Measurements from ENCODE around the gene PHOSPHO1. TPM values are rescaled to one million over a fixed set of nuclear protein-coding genes. Genes with fewer than 3 reads are reported as not detected.
"Not testable (repeated sequence)": the region's sequence is repeated elsewhere in the genome, so short reads cannot be mapped to it uniquely, and the experiment has no call there.

The PHOSPHO1 gene
- total and polyA plus RNA-seq, 3 experiments from 2014 or later: 0.91 TPM; not detected in 2

DNA sequence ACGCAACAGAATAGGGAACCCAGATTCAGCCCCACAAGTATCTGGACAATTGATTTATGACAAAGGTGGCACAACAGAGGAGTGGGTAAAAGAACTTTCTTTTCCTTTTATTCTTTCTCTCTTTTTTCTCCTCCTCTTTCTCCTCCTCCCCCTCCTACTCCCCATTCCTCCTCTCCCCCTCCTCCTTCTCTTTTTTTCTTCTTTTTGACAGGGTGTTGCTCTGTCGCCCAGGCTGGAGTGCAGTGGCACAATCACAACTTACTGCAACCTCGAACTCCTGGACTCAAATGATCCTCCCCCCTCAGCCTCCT, 36.3 kb downstream of the PHOSPHO1 start:
- no peak for DNase-seq
- Mint-ChIP-seq H3K27me3 (peaks cover 0 to 12% of the 10 kb centered on the region in 2 donors), H3K36me3 (peaks cover 0 to 15% (median 0%) of the 10 kb centered on the region in 3 donors), H3K4me3 (peak overlapping the region in 6 of 7 donors; percentile 12 to 97 (median 76)), H3K9me3 (peaks cover 0 to 4% (median 0%) of the 10 kb centered on the region in 5 donors), H3K4me1 (peaks cover 23 to 43% (median 40%) of the 10 kb centered on the region in 3 donors), H3K27ac (peak overlapping the region in 7 of 8 donors; percentile 11 to 99 (median 31))
- no peak overlapping the region for H3K27ac ChIP-seq (ENCODE audit: low read depth, low read length)
- H3K27me3 ChIP-seq (ENCODE audit: insufficient read depth, low read length, poor library complexity, severe bottlenecking): no peaks in the 10 kb centered on the region
- POLR2A ChIA-PET: interaction anchor here (1.1 to 3.1 kb wide), 2 partner anchors 17 to 24 kb away, joined by 3 to 35 read pairs; partner anchors contain the start of genes ABI3 and GNGT2
- H3K4me1 ChIP-seq (ENCODE audit: insufficient read depth, low read length): peaks cover 4% of the 10 kb centered on the region
- H3K36me3 ChIP-seq (ENCODE audit: insufficient read depth, low read length): no peaks in the 10 kb centered on the region
- H3K9me3 ChIP-seq (ENCODE audit: low read length): no peaks in the 10 kb centered on the region
- CTCF ChIA-PET: interaction anchor here (1.0 to 12.6 kb wide), 4 partner anchors 14 to 33 kb away, joined by 3 to 173 read pairs (median 88); partner anchors contain the start of genes ABI3, GNGT2 and PHOSPHO1
- no peak overlapping the region for H3K4me3 ChIP-seq (ENCODE audit: low read length)

- peak overlapping the region; percentile 94 for H3K4me3 ChIP-seq (ENCODE audit: low read length)
- H3K9me3 ChIP-seq (ENCODE audit: low read length): no peaks in the 10 kb centered on the region
- Mint-ChIP-seq H3K27ac (peak overlapping the region; percentile 88 to 99 (median 96)), H3K4me3 (peak overlapping the region; percentile 84 to 97 (median 91)), H3K9me3 (peaks cover 0 to 4% (median 0%) of the 10 kb centered on the region in 5 donors), H3K36me3 (peaks cover 0 to 15% (median 0%) of the 10 kb centered on the region in 3 donors), H3K27me3 (peaks cover 0 to 12% of the 10 kb centered on the region in 2 donors), H3K4me1 (peaks cover 23 to 43% (median 40%) of the 10 kb centered on the region in 3 donors)
- H3K4me1 ChIP-seq (ENCODE audit: insufficient read depth, low read length): peaks cover 4% of the 10 kb centered on the region
- POLR2A ChIA-PET: interaction anchor here (0.7 to 3.1 kb wide), 6 partner anchors 9 to 148 kb away, joined by 3 to 35 read pairs (median 6); partner anchors contain the start of genes ABI3 and GNGT2
- peak overlapping the region; percentile 78 for H3K27ac ChIP-seq (ENCODE audit: low read depth, low read length)
- no peaks in the 10 kb centered on the region for H3K27me3 ChIP-seq (ENCODE audit: insufficient read depth, low read length, poor library complexity, severe bottlenecking)
- DNase-seq: no peak
- no peaks in the 10 kb centered on the region for H3K36me3 ChIP-seq (ENCODE audit: insufficient read depth, low read length)
- CTCF ChIA-PET: interaction anchor here (1.0 to 12.6 kb wide), 4 partner anchors 13 to 34 kb away, joined by 3 to 173 read pairs (median 88); partner anchors contain the start of genes ABI3, GNGT2 and PHOSPHO1
Measured at GRCh38 chr17:49193513-49194296, 36.9 kb downstream of the PHOSPHO1 start.

GRCh38 chr17:49191917-49192741, 38.5 kb downstream of the PHOSPHO1 start:
- Histone ChIP-seq H3K9me3 (ENCODE audit: low read length) (no peaks in the 10 kb centered on the region), H3K27ac (ENCODE audit: low read depth, low read length) (peak overlapping the region; percentile 78), H3K4me3 (ENCODE audit: low read length) (peak overlapping the region; percentile 94), H3K36me3 (ENCODE audit: insufficient read depth, low read length) (no peaks in the 10 kb centered on the region), H3K4me1 (ENCODE audit: insufficient read depth, low read length) (peaks cover 4% of the 10 kb centered on the region), H3K27me3 (ENCODE audit: insufficient read depth, low read length, poor library complexity, severe bottlenecking) (no peaks in the 10 kb centered on the region)
- Mint-ChIP-seq H3K4me3 (peak overlapping the region; percentile 84 to 97 (median 91)), H3K4me1 (peaks cover 23 to 43% (median 40%) of the 10 kb centered on the region in 3 donors), H3K27ac (peak overlapping the region; percentile 88 to 99 (median 96)), H3K27me3 (peaks cover 0 to 12% of the 10 kb centered on the region in 2 donors), H3K36me3 (peaks cover 0 to 15% (median 0%) of the 10 kb centered on the region in 3 donors), H3K9me3 (peaks cover 0 to 4% (median 0%) of the 10 kb centered on the region in 5 donors)
- ChIA-PET CTCF (interaction anchor here (1.0 to 12.6 kb wide), 11 partner anchors 9 to 216 kb away, joined by 3 to 173 read pairs (median 5); partner anchors contain the start of genes ABI3, GNGT2 and PHOSPHO1), POLR2A (interaction anchor here (0.5 to 3.1 kb wide), 15 partner anchors 11 to 1869 kb away, joined by 3 to 35 read pairs (median 4); partner anchors contain the start of genes ABI3 and PHOSPHO1)
- peak; percentile 79 to 95 (median 89) for DNase-seq

DNA sequence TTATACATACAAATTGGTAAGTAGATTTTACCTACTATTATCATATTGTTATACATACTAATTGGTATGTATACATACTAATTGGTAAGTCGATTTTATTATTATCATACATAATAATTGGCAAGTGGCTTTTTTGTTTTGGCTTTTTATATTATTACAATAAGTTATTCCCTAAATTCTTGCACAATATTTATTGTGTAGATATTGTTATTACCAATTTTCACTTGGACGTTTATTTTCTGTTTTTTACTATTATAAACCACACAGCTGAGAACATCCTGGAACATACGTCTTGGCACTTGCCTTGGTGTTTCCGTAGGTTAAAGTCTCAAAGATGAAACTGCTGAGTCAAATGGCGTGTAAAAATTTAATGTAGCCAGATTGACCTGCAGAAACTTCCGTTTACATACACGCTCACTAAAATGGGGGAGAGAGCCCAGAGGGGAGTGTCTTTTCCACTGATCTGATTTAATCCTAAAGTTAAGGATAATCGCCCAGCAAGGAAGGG, 39.1 kb downstream of the PHOSPHO1 start:
- ChIA-PET POLR2A (interaction anchor here (0.6 to 3.1 kb wide), 9 partner anchors 17 to 1870 kb away, joined by 3 to 35 read pairs (median 13); partner anchors contain the start of gene PHOSPHO1), CTCF (interaction anchor here (1.0 to 12.6 kb wide), 9 partner anchors 8 to 217 kb away, joined by 3 to 173 read pairs (median 8); partner anchors contain the start of genes ABI3, GNGT2 and PHOSPHO1)
- Mint-ChIP-seq H3K4me3 (peak overlapping the region; percentile 84 to 97 (median 91)), H3K27me3 (peaks cover 0 to 12% of the 10 kb centered on the region in 2 donors), H3K36me3 (peaks cover 0 to 15% (median 0%) of the 10 kb centered on the region in 3 donors), H3K27ac (peak overlapping the region; percentile 88 to 99 (median 96)), H3K9me3 (peaks cover 0 to 4% (median 0%) of the 10 kb centered on the region in 5 donors), H3K4me1 (peaks cover 23 to 43% (median 40%) of the 10 kb centered on the region in 3 donors)
- H3K9me3 ChIP-seq (ENCODE audit: low read length): no peaks in the 10 kb centered on the region
- H3K27ac ChIP-seq (ENCODE audit: low read depth, low read length): peak overlapping the region; percentile 78
- H3K4me1 ChIP-seq (ENCODE audit: insufficient read depth, low read length): peaks cover 4% of the 10 kb centered on the region
- peak overlapping the region; percentile 94 for H3K4me3 ChIP-seq (ENCODE audit: low read length)
- H3K27me3 ChIP-seq (ENCODE audit: insufficient read depth, low read length, poor library complexity, severe bottlenecking): no peaks in the 10 kb centered on the region
- no peak for DNase-seq
- no peaks in the 10 kb centered on the region for H3K36me3 ChIP-seq (ENCODE audit: insufficient read depth, low read length)

GRCh38 chr17:49190932-49191331, 39.7 kb downstream of the PHOSPHO1 start:
- Mint-ChIP-seq H3K4me3 (peak overlapping the region in 4 of 7 donors; percentile 22 to 73 (median 55)), H3K27ac (peak overlapping the region; percentile 26 to 99 (median 56)), H3K27me3 (peaks cover 0 to 12% of the 10 kb centered on the region in 2 donors), H3K4me1 (peaks cover 23 to 43% (median 39%) of the 10 kb centered on the region in 3 donors), H3K9me3 (peaks cover 0 to 6% (median 0%) of the 10 kb centered on the region in 5 donors), H3K36me3 (peaks cover 0 to 15% (median 5%) of the 10 kb centered on the region in 3 donors)
- POLR2A ChIA-PET: interaction anchor here (0.6 to 3.1 kb wide), 4 partner anchors 21 to 971 kb away, joined by 3 to 35 read pairs (median 13); no protein-coding TSS in a partner anchor
- Histone ChIP-seq H3K9me3 (ENCODE audit: low read length) (no peaks in the 10 kb centered on the region), H3K36me3 (ENCODE audit: insufficient read depth, low read length) (no peaks in the 10 kb centered on the region), H3K27me3 (ENCODE audit: insufficient read depth, low read length, poor library complexity, severe bottlenecking) (no peaks in the 10 kb centered on the region), H3K27ac (ENCODE audit: low read depth, low read length) (no peak overlapping the region), H3K4me1 (ENCODE audit: insufficient read depth, low read length) (peaks cover 4% of the 10 kb centered on the region), H3K4me3 (ENCODE audit: low read length) (no peak overlapping the region)
- CTCF ChIA-PET: interaction anchor here (1.7 to 12.6 kb wide), 5 partner anchors 7 to 37 kb away, joined by 8 to 173 read pairs (median 44); partner anchors contain the start of genes ABI3, GNGT2 and PHOSPHO1
- DNase-seq: no peak

DNA sequence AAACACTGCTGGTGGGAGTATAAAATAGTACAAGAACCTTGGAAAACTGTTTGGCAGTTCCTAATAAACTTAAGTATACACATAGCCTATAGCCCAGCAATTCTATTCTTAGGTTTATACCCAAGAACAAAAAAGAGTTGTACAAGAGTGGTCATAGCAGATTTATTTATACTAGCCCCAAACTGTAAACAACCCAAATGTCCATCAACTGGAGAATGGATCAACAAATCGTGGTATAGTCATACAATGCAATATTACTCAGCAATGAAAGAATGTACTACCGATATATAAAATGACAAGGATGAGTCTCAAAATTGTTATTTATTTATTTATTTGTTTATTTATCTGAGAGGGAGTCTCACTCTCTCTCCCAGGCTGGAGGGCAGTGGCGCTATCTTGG, 43.3 kb downstream of the PHOSPHO1 start:
- H3K4me1 Mint-ChIP-seq: peaks cover 14 to 15% (median 15%) of the 10 kb centered on the region in 3 donors
- H3K27me3 ChIP-seq (ENCODE audit: insufficient read depth, low read length, poor library complexity, severe bottlenecking): no peaks in the 10 kb centered on the region
- H3K9me3 ChIP-seq (ENCODE audit: low read length): no peaks in the 10 kb centered on the region
- H3K36me3 ChIP-seq (ENCODE audit: insufficient read depth, low read length): no peaks in the 10 kb centered on the region
- H3K4me3 ChIP-seq (ENCODE audit: low read length): no peak overlapping the region
- H3K27ac ChIP-seq (ENCODE audit: low read depth, low read length): no peak overlapping the region
- H3K9me3 Mint-ChIP-seq: peaks cover 0 to 11% (median 7%) of the 10 kb centered on the region in 5 donors
- peaks cover 4% of the 10 kb centered on the region for H3K4me1 ChIP-seq (ENCODE audit: insufficient read depth, low read length)
- no peak overlapping the region for H3K4me3 Mint-ChIP-seq
- H3K27me3 Mint-ChIP-seq: peaks cover 0 to 7% of the 10 kb centered on the region in 2 donors
- CTCF ChIA-PET: no interaction called here
- H3K27ac Mint-ChIP-seq: no peak overlapping the region
- peaks cover 0 to 14% (median 8%) of the 10 kb centered on the region in 3 donors for H3K36me3 Mint-ChIP-seq
- POLR2A ChIA-PET: no interaction called here
- no peak for DNase-seq

- Mint-ChIP-seq H3K36me3 (peaks cover 0 to 14% (median 0%) of the 10 kb centered on the region in 3 donors), H3K9me3 (peaks cover 0 to 11% (median 7%) of the 10 kb centered on the region in 5 donors)
- H3K4me3 ChIP-seq (ENCODE audit: low read length); H3K36me3 ChIP-seq (ENCODE audit: insufficient read depth, low read length); POLR2A ChIA-PET; H3K4me3 Mint-ChIP-seq; H3K4me1 Mint-ChIP-seq; H3K4me1 ChIP-seq (ENCODE audit: insufficient read depth, low read length); H3K27ac Mint-ChIP-seq; H3K27ac ChIP-seq (ENCODE audit: low read depth, low read length); H3K27me3 ChIP-seq (ENCODE audit: insufficient read depth, low read length, poor library complexity, severe bottlenecking); DNase-seq; H3K9me3 ChIP-seq (ENCODE audit: low read length); H3K27me3 Mint-ChIP-seq: not testable (repeated sequence)
- CTCF ChIA-PET: interaction anchor here (1.2 to 1.3 kb wide), 2 partner anchors 24 to 37 kb away, joined by 4 to 5 read pairs; no protein-coding TSS in a partner anchor
Measured at GRCh38 chr17:49185381-49185780, 45.2 kb downstream of the PHOSPHO1 start.
